GM20431 (cell line): ENCODE measurements around the gene GAS7.

ENCODE experiments used
- in situ Hi-C: fragments of 300-500 bp; cut with MseI, MboI; formaldehyde crosslinking; loops from one replicate; pipeline ENCODE4 v1.15.0; 2020; ENCODE audit warnings: low sequenced_read_pairs; ENCODE audit not compliant: unreplicated experiment

Gene GAS7

GRCh38 chr17:10089196-10089804, 109.1 kb downstream of the GAS7 start:
- in situ Hi-C loops = no loop called here

DNA sequence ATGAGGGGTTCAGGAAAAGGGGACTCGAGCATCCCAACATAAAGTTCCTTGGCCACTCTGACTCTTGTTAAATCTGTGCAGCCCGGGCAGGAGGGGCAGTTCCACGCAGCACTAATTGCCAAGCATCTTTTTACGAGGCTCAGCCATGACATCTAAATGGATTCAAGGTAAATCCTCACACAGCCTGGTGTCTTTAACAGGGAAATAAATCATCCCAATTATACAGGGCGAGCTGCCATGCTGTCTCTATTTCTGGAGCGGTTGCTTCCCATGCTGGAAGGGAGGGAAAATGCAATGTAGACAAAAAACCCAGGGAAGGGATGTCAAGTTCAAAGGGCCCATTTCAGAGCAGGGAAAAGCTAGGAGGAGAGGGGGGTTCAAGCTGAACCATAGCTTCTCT, 110.0 kb downstream of the GAS7 start:
- in situ Hi-C loops = no loop called here

- in situ Hi-C loops = no loop called here
Observed at GRCh38 chr17:10087355-10087754, 111.1 kb downstream of the GAS7 start.

DNA sequence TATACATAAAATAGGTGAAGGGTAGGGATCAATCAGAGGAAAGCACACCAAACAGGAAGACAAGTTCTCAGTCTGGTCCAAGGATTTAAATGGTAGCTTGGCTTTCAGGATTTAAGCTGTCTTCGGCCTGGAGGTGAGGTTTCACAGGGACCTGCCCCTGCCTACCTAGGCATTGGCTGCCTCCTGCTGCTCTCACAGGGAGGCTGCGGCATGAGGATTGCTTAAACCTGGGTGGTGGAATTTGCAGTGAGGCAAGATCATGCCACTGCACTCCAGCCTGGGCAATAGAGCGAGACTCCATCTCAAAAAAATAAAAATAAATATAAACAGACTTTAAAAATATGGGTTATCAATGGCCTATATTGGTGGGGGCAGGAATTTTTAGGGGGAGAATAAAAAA, 114.5 kb downstream of the GAS7 start:
- in situ Hi-C loops = no loop called here

DNA sequence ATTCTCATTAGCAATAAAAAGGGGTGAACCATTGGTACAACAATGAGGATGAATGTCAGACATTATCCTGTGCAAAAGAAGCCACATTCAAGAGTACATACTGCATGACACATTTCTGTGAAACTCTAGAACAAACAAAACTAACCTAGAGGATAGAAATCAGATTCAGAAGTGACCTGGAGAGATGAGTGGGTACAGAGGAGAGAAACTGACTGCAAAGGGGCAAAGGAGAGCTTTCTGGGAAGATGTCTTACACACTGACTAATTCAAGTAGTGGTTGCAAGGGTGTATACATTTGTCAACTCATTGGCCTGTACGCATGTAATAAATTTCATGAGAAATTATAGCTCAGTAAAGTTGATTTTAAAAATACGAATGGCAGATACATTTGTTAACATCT, 115.6 kb downstream of the GAS7 start:
- in situ Hi-C loops = no loop called here

DNA sequence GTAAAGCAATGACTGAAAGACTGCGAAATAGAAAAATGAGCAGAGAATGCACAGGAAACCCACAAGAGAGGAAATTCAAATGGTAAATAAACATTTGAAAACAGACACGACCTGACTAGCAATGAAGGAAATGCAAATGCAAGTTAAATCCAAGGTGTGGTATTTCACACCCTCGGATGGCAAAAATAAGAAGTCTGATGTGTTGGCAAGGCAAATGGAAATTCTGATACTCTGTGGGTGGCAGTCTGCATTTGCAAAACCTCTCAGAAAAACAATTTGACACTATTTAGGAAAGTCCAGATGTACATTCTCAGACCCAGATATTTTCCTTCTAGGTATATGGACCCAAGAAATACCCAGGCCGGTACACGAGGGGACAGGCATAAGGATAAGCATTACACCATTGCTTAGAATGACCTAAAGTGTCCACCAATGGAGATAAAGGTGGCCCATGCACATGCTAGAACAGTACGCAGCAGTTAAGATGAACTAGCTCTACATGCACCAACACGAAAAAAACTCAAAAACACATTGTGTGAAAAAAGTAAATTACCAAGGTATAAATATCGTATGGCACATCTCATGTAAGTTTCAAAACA, 116.7 kb downstream of the GAS7 start:
- in situ Hi-C loops = no loop called here

- in situ Hi-C loops = no loop called here
Observed at GRCh38 chr17:10077561-10078299, 120.7 kb downstream of the GAS7 start.

GRCh38 chr17:10075919-10076318, 122.5 kb downstream of the GAS7 start:
- in situ Hi-C loops = no loop called here

DNA sequence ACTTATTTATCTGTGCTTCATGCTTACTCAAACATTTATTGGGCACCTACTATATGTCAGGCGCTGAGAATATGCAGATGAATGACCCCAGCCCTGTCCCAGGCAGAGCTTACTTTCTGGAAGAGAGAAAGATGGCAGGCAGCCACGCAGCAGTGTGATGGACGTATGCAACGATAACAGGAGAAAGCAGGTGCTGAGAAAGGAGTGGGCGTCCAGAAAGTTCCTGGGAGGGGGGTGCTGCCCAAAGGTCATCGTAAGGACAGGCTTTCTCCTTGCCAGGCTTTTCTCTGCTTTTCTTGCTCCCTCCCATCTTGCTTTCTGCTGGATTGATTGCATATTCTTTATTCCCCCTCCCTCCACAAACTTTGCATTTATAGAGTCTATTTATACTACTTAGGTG, 124.5 kb downstream of the GAS7 start:
- in situ Hi-C loops = no loop called here

- in situ Hi-C loops = no loop called here
Observed at GRCh38 chr17:10072556-10073425, 125.6 kb downstream of the GAS7 start.

- in situ Hi-C loops = no loop called here
Observed at GRCh38 chr17:10072086-10072485, 126.3 kb downstream of the GAS7 start.

- in situ Hi-C loops = no loop called here
Observed at GRCh38 chr17:10071141-10071540, 127.3 kb downstream of the GAS7 start.

DNA sequence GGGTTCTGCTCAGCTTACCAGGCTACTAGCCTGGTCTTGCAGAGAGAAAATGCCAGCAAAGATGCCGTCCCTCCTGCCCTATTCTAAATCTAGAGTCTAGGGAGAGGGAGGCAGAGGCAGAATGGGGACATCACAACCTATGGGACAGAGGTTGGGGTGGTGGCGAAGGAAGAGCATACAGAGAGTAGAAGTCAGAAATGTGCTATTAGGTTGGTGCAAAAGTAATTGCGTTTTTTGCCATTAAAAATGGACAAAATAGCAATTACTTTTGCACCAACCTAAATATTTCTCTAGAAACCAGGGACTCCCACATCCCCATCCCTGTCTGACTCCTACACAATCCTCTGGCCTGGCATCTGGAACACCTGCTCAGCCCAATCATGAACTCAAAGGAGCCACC, 127.7 kb downstream of the GAS7 start:
- in situ Hi-C loops = no loop called here

- in situ Hi-C loops = no loop called here
Observed at GRCh38 chr17:10069301-10069700, 129.1 kb downstream of the GAS7 start.

GRCh38 chr17:10067446-10068143, 130.8 kb downstream of the GAS7 start:
- in situ Hi-C loops = no loop called here

DNA sequence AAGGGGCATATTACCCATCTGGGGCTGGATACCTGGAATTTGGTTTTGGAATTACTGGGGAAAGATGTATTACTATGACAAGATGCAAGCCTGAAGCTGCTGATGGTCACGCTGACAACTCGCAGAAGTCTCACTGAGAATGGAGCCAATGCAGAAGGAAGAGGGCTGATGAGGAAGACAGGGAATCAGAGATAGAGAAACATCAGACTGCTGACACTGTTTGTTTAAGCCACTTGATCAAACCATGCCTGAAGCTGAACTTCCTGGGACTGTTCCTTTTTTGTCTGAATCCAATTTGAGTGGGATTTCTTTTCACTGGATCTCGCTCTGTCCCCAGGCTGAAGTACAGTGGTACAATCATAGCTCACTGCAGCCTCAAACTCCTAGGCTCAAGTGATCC, 133.9 kb downstream of the GAS7 start:
- in situ Hi-C loops = no loop called here

- in situ Hi-C loops = no loop called here
Observed at GRCh38 chr17:10063730-10064241, 134.6 kb downstream of the GAS7 start.

GRCh38 chr17:10062691-10063385, 135.6 kb downstream of the GAS7 start:
- in situ Hi-C loops = no loop called here

DNA sequence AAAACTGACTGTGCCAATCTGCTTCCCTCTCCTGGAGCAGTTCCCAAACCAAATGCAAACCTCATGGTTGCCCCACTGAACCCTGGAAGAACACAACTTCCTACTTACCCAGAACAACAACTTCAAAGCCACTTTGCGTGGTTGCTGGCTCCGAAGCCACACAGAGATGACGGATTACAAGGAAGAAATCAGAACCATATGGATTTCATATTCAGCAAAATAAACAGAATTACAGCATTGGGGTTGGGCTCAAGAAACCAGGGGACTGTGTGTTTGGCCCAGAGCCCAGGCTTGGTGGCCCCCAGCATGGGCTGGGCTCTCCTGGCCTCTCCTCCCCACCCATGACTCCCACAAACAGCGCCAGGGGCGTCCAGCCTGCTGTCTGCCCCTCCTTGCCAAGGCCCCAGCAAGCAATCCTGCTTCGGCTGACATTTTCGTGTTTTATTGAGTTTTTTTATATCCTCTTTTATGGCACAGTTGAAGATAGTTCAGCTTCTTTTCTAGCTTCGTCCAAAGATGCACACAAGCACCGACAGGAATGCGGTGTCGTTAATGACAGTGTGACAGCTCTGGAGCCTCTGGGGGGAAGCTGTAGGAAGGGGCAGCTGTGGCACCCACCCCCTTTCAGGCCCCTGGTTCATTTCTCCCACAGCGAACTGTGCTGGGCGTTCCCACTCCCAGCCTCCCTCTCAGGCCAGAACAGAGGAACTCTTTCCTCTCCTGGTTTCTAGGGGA, 137.1 kb downstream of the GAS7 start:
- in situ Hi-C loops = no loop called here
